ENCODE measurements around the gene B4GALT2.

B4GALT2 gene

GRCh38 chr1:43978551-43979260 lies at the start of gene B4GALT2:
Gene B4GALT2, plus strand, starts transcription at chr1:43979210. Its CDS starts 1,951 bp downstream, at chr1:43981161.
- H3K4me3 ChIP-seq (replicated peaks; ENCODE audit: low read depth, low read length), result peak within 1 kb of the TSS; percentile 70
- no peaks in the 10 kb centered on the region for H3K27me3 ChIP-seq (replicated peaks; ENCODE audit: control insufficient read depth, insufficient read depth, low read length)
- no peak for TF ChIP-seq CTCF (IDR thresholded peaks at IDR 0.05; ENCODE audit: insufficient read depth, low read length, poor library complexity, severe bottlenecking)
- peak; percentile 64 for DNase-seq (ENCODE audit: extremely low read depth, insufficient read length)
- peaks cover 15% of the 10 kb centered on the region for H3K36me3 ChIP-seq (ENCODE audit: control insufficient read depth, insufficient read depth, low read length)

GRCh38 chr1:43930168-43930948 lies 48.7 kb upstream of the B4GALT2 start:
- no peak overlapping the region for H3K4me3 ChIP-seq (replicated peaks; ENCODE audit: low read depth, low read length)
- peak; percentile 72 for TF ChIP-seq CTCF (IDR thresholded peaks at IDR 0.05; ENCODE audit: insufficient read depth, low read length, poor library complexity, severe bottlenecking)
- H3K27me3 ChIP-seq (replicated peaks; ENCODE audit: control insufficient read depth, insufficient read depth, low read length), result no peaks in the 10 kb centered on the region
- no peaks in the 10 kb centered on the region for H3K36me3 ChIP-seq (ENCODE audit: control insufficient read depth, insufficient read depth, low read length)
- DNase-seq (ENCODE audit: extremely low read depth, insufficient read length), result no peak

- Histone ChIP-seq H3K27me3 (replicated peaks; ENCODE audit: control insufficient read depth, insufficient read depth, low read length) (no peaks in the 10 kb centered on the region), H3K36me3 (ENCODE audit: control insufficient read depth, insufficient read depth, low read length) (no peaks in the 10 kb centered on the region), H3K4me3 (replicated peaks; ENCODE audit: low read depth, low read length) (no peak overlapping the region)
- no peak for TF ChIP-seq CTCF (IDR thresholded peaks at IDR 0.05; ENCODE audit: insufficient read depth, low read length, poor library complexity, severe bottlenecking)
- DNase-seq (ENCODE audit: extremely low read depth, insufficient read length), result no peak
Observed at GRCh38 chr1:43930949-43931275, 48.1 kb upstream of the B4GALT2 start.

GRCh38 chr1:43931711-43932660 lies 47.0 kb upstream of the B4GALT2 start:
- no peak for DNase-seq (ENCODE audit: extremely low read depth, insufficient read length)
- no peak overlapping the region for H3K4me3 ChIP-seq (replicated peaks; ENCODE audit: low read depth, low read length)

More at GRCh38 chr1:43931711-43932660, 47.0 kb upstream of the B4GALT2 start:
- Histone ChIP-seq H3K36me3 (ENCODE audit: control insufficient read depth, insufficient read depth, low read length) (no peaks in the 10 kb centered on the region), H3K27me3 (replicated peaks; ENCODE audit: control insufficient read depth, insufficient read depth, low read length) (no peaks in the 10 kb centered on the region)
- no peak for TF ChIP-seq CTCF (IDR thresholded peaks at IDR 0.05; ENCODE audit: insufficient read depth, low read length, poor library complexity, severe bottlenecking)

Measured in GM06990 (cell line).